ENCODE measurements around the gene ARHGAP5.

The ARHGAP5 gene

DNA sequence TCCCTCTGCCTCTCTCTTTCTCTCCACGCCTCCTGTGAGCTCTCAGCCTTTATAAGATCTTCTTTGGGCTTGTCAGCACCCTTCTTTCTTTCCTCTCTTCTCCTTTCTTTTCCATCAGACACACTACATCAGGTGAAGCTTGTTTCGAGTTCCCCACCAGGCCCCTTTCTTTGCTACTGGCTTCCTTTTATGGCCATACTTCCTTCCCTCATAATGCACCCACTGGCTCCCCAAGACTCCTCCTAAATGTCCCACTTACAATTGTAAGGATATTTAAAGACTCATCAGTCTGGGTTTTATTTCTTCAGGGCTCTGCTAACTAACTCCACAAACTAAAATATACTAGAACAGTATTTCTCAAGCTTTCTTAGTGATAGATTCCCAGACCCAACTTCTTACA is 129.4 kb downstream of the ARHGAP5 start:
- TF ChIP-seq, protein P1, sequence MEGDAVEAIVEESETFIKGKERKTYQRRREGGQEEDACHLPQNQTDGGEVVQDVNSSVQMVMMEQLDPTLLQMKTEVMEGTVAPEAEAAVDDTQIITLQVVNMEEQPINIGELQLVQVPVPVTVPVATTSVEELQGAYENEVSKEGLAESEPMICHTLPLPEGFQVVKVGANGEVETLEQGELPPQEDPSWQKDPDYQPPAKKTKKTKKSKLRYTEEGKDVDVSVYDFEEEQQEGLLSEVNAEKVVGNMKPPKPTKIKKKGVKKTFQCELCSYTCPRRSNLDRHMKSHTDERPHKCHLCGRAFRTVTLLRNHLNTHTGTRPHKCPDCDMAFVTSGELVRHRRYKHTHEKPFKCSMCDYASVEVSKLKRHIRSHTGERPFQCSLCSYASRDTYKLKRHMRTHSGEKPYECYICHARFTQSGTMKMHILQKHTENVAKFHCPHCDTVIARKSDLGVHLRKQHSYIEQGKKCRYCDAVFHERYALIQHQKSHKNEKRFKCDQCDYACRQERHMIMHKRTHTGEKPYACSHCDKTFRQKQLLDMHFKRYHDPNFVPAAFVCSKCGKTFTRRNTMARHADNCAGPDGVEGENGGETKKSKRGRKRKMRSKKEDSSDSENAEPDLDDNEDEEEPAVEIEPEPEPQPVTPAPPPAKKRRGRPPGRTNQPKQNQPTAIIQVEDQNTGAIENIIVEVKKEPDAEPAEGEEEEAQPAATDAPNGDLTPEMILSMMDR (IDR thresholded peaks at IDR 0.05; ENCODE audit: low read depth, low read length): no peak
- DNase-seq (ENCODE audit: low read depth in 2 of 2): no peak
- H3K4me3 ChIP-seq (replicated peaks in 1 of 2; ENCODE audit: low read depth in 2 of 2, low read length in 2 of 2): no peak overlapping the region

DNA sequence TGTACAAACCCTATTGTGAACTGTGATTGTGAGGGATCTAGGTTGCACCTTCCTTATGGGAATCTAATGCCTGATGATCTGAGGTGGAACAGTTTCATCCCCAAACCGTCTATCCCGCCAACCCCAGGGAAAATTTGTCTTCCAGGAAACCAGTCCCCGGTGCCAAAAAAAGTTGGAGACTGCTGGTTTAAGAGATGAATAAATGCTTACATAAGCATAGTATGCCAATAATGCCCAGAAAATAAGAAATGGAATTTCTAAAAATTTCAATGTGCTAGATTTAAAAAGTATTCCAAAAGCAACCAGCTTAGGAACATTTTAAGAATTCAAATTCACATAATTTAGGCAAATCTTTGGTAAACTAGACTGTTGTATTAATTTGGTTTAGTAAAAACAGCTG is 131.4 kb downstream of the ARHGAP5 start:
- no peak for DNase-seq (ENCODE audit: low read depth in 2 of 2)
- no peak overlapping the region for H3K4me3 ChIP-seq (replicated peaks in 1 of 2; ENCODE audit: low read depth in 2 of 2, low read length in 2 of 2)
- TF ChIP-seq, protein P1 (IDR thresholded peaks at IDR 0.05; ENCODE audit: low read depth, low read length): no peak
